H9 (cell line): ENCODE measurements around the gene AMBN. TPM values are rescaled to one million over a fixed set of nuclear protein-coding genes. Genes with fewer than 3 reads are reported as not detected.

Experiments used
- DNase-seq: peaks from one replicate; pipeline ENCODE4 v3.0.0-alpha.2; 2017
- H2AFZ ChIP-seq: one replicate; pipeline ENCODE4 v1.6.1; 2013; ENCODE audit warnings: mild to moderate bottlenecking, low read length, control low read depth, moderate library complexity
- H2AK5ac ChIP-seq: 2 replicates; pipeline ENCODE4 v1.6.1; 2013; ENCODE audit warnings: low read length, control low read depth, mixed read lengths; ENCODE audit not compliant: insufficient read length
- H2BK120ac ChIP-seq: one replicate; pipeline ENCODE4 v1.6.1; 2013; ENCODE audit warnings: low read depth, mild to moderate bottlenecking, low read length, control low read depth, inconsistent platforms; ENCODE audit not compliant: poor library complexity, severe bottlenecking
- H2BK12ac ChIP-seq: 2 replicates; pipeline ENCODE4 v1.6.1; 2013; ENCODE audit warnings: low read length, control low read depth, mixed read lengths, low read depth; ENCODE audit not compliant: insufficient read length
- H2BK15ac ChIP-seq: 2 replicates; pipeline ENCODE4 v1.6.1; 2013; ENCODE audit warnings: low read depth, low read length, control low read depth
- H2BK20ac ChIP-seq: one replicate; pipeline ENCODE4 v1.6.1; 2013; ENCODE audit warnings: low read depth, mild to moderate bottlenecking, low read length, control low read depth, inconsistent platforms; ENCODE audit not compliant: poor library complexity, severe bottlenecking
- H2BK5ac ChIP-seq: 2 replicates; pipeline ENCODE4 v1.6.1; 2013; ENCODE audit warnings: low read length, control low read depth, mixed read lengths; ENCODE audit not compliant: insufficient read length
- H3K14ac ChIP-seq: 2 replicates; pipeline ENCODE4 v1.6.1; 2013; ENCODE audit warnings: low read length, control low read depth; ENCODE audit not compliant: insufficient read depth
- H3K18ac ChIP-seq: 2 replicates; pipeline ENCODE4 v1.6.1; 2013; ENCODE audit warnings: low read depth, mild to moderate bottlenecking, mixed read lengths, low read length, control low read depth; ENCODE audit not compliant: insufficient read length
- H3K23ac ChIP-seq: 2 replicates; pipeline ENCODE4 v1.6.1; 2013; ENCODE audit warnings: low read length, control low read depth, mixed read lengths, low read depth; ENCODE audit not compliant: insufficient read length
- H3K23me2 ChIP-seq: 2 replicates; pipeline ENCODE4 v1.6.1; 2013; ENCODE audit warnings: low read depth, mild to moderate bottlenecking, mixed read lengths, low read length, control low read depth; ENCODE audit not compliant: insufficient read length, poor library complexity, severe bottlenecking
- H3K27ac ChIP-seq: 2 replicates; pipeline ENCODE4 v1.5.1; 2013; ENCODE audit warnings: low read length, control low read depth, mixed read lengths, low read depth; ENCODE audit not compliant: insufficient read length
- H3K27me3 ChIP-seq: 2 replicates; pipeline ENCODE4 v1.6.1; 2013; ENCODE audit warnings: low read length, control low read depth, inconsistent platforms; ENCODE audit not compliant: insufficient read depth
- H3K4ac ChIP-seq: 2 replicates; pipeline ENCODE4 v1.6.1; 2013; ENCODE audit warnings: low read depth, mild to moderate bottlenecking, control low read depth, inconsistent platforms, low read length, moderate library complexity
- H3K4me1 ChIP-seq: 2 replicates; pipeline ENCODE4 v1.6.1; 2013; ENCODE audit warnings: low read length, control low read depth, inconsistent platforms; ENCODE audit not compliant: insufficient read depth
- H3K4me2 ChIP-seq: 2 replicates; pipeline ENCODE4 v1.6.1; 2013; ENCODE audit warnings: low read length, control low read depth, mixed read lengths; ENCODE audit not compliant: insufficient read length, insufficient read depth
- H3K56ac ChIP-seq: 2 replicates; pipeline ENCODE4 v1.6.1; 2013; ENCODE audit warnings: low read depth, mild to moderate bottlenecking, mixed read lengths, low read length, control low read depth; ENCODE audit not compliant: insufficient read length
- H3K79me1 ChIP-seq: 2 replicates; pipeline ENCODE4 v1.6.1; 2013; ENCODE audit warnings: low read depth, mild to moderate bottlenecking, moderate library complexity, low read length, control low read depth, inconsistent platforms; ENCODE audit not compliant: insufficient read depth, poor library complexity, severe bottlenecking
- H3K79me2 ChIP-seq: 2 replicates; pipeline ENCODE4 v1.6.1; 2013; ENCODE audit warnings: low read length, control low read depth, inconsistent platforms; ENCODE audit not compliant: insufficient read depth
- H3K9ac ChIP-seq: 2 replicates; pipeline ENCODE4 v1.6.1; 2013; ENCODE audit warnings: low read length, control low read depth, mixed read lengths; ENCODE audit not compliant: insufficient read length; ENCODE audit errors: extremely low read depth
- H3K9me3 ChIP-seq: one replicate; pipeline ENCODE4 v1.6.1; 2013; ENCODE audit warnings: low read depth, low read length, inconsistent platforms; ENCODE audit not compliant: control insufficient read depth
- H3T11ph ChIP-seq: one replicate; pipeline ENCODE4 v1.6.1; 2013; ENCODE audit warnings: mild to moderate bottlenecking, low read length, control low read depth, inconsistent platforms
- H4K20me1 ChIP-seq: one replicate; pipeline ENCODE4 v1.6.1; 2013; ENCODE audit not compliant: control insufficient read depth, insufficient read length, insufficient read depth
- H4K5ac ChIP-seq: 2 replicates; pipeline ENCODE4 v1.6.1; 2013; ENCODE audit warnings: low read depth, mild to moderate bottlenecking, mixed read lengths, low read length, control low read depth; ENCODE audit not compliant: insufficient read length
- H4K8ac ChIP-seq: replicated peaks from 2 replicates; pipeline ENCODE4 v1.6.1; 2013; ENCODE audit warnings: low read length, control low read depth, mixed read lengths, low read depth; ENCODE audit not compliant: insufficient read length
- H4K91ac ChIP-seq: 2 replicates; pipeline ENCODE4 v1.6.1; 2013; ENCODE audit warnings: low read depth, mild to moderate bottlenecking, moderate library complexity, mixed read lengths, low read length, control low read depth; ENCODE audit not compliant: insufficient read length
- H3K27ac Mint-ChIP-seq, 3 experiments: 2 replicates in 2 of 3; 3 replicates in 1 of 3; pipeline ENCODE4 v1.8.0; 2020 to 2021; ENCODE audit warnings: mixed read lengths in 3 of 3, mild to moderate bottlenecking in 1 of 3, moderate library complexity in 1 of 3
- H3K27me3 Mint-ChIP-seq: 2 replicates; pipeline ENCODE4 v1.8.0; 2021; ENCODE audit warnings: low read depth, mild to moderate bottlenecking, moderate library complexity, mixed read lengths
- H3K36me3 Mint-ChIP-seq, 3 experiments: 2 replicates in 2 of 3; 3 replicates in 1 of 3; pipeline ENCODE4 v1.8.0; 2020 to 2021; ENCODE audit warnings: low read depth in 3 of 3, mixed read lengths in 3 of 3; ENCODE audit not compliant: insufficient read depth in 1 of 3
- H3K4me1 Mint-ChIP-seq, 2 experiments: 2 replicates each; pipeline ENCODE4 v1.8.0; 2020; ENCODE audit warnings: mixed read lengths in 2 of 2
- H3K4me3 Mint-ChIP-seq, 2 experiments: 2 replicates in 1 of 2; 3 replicates in 1 of 2; pipeline ENCODE4 v1.8.0; 2020 to 2021; ENCODE audit warnings: mild to moderate bottlenecking in 2 of 2, mixed read lengths in 2 of 2, moderate library complexity in 1 of 2
- H3K9me3 Mint-ChIP-seq, 2 experiments: 2 replicates in 1 of 2; 3 replicates in 1 of 2; pipeline ENCODE4 v1.8.0; 2020; ENCODE audit warnings: mild to moderate bottlenecking in 2 of 2, mixed read lengths in 2 of 2, moderate library complexity in 1 of 2
- CTCF ChIP-seq: fragments of 200-600 bp; sonication (generic); conservative IDR thresholded peaks from 3 replicates; pipeline ENCODE4 v1.8.0; 2021; ENCODE audit warnings: antibody characterized with exemption, mild to moderate bottlenecking
- WGBS: extraction: QIAGEN DNeasy Blood & Tissue Kit; methylation state at CpG from one replicate; pipeline ENCODE4 v1.1.7; 2013; ENCODE audit warnings: missing lambda C conversion rate, low lambda C conversion rate, mixed read lengths; ENCODE audit not compliant: insufficient read length; ENCODE audit errors: extremely low coverage; 5-methylcytosine and 5-hydroxymethylcytosine counted together
- total RNA-seq: library from RNA; stranded (reverse); gene quantifications from 2 replicates; pipeline ENCODE4 v1.2.1, GENCODE V29; 2021

Gene AMBN
- total RNA-seq, 1 experiment from 2014 or later = not detected

- no peak overlapping the region for H3K4me3 Mint-ChIP-seq
- no peak overlapping the region for H3K4ac ChIP-seq
- no peaks in the 10 kb centered on the region for H3K9me3 ChIP-seq
- H3K79me2 ChIP-seq = no peaks in the 10 kb centered on the region
- peak; percentile 91 for TF ChIP-seq CTCF
- H3K4me1 Mint-ChIP-seq = peaks cover 2 to 3% of the 10 kb centered on the region in 2 experiments; a peak in 2 of 4 replicates
- no peaks in the 10 kb centered on the region for H3K4me1 ChIP-seq
- no peak overlapping the region for H3K9ac ChIP-seq
- H3T11ph ChIP-seq = no peak overlapping the region
- DNase-seq = peak; percentile 85
- no peaks in the 10 kb centered on the region for H3K27me3 ChIP-seq
- no peak overlapping the region for H3K14ac ChIP-seq
- no peak overlapping the region; a peak in 1 of 7 replicates for H3K27ac Mint-ChIP-seq
- no peaks in the 10 kb centered on the region for H3K9me3 Mint-ChIP-seq
- no peak overlapping the region for H2BK120ac ChIP-seq
- H3K23me2 ChIP-seq = no peaks in the 10 kb centered on the region
- no peaks in the 10 kb centered on the region for H4K20me1 ChIP-seq
- no peaks in the 10 kb centered on the region for H3K36me3 Mint-ChIP-seq
- no peak overlapping the region for H2BK15ac ChIP-seq
- no peak overlapping the region for H3K27ac ChIP-seq
- no peaks in the 10 kb centered on the region for H3K27me3 Mint-ChIP-seq
- H4K8ac ChIP-seq = no peak overlapping the region
- H2BK20ac ChIP-seq = no peak overlapping the region
- no peak overlapping the region for H4K5ac ChIP-seq
- no peak overlapping the region for H2AK5ac ChIP-seq
- WGBS = no CpG with 5 or more reads among the region's 5 CpGs
- H2AFZ ChIP-seq = no peak overlapping the region
- H3K56ac ChIP-seq = no peak overlapping the region
- no peak overlapping the region for H3K18ac ChIP-seq
- no peak overlapping the region for H3K4me2 ChIP-seq
- no peaks in the 10 kb centered on the region for H3K79me1 ChIP-seq
- no peak overlapping the region for H4K91ac ChIP-seq
- H3K23ac ChIP-seq = no peak overlapping the region
- H2BK5ac ChIP-seq = no peak overlapping the region
- no peak overlapping the region for H2BK12ac ChIP-seq
These were observed 9.5 kb downstream of the AMBN start for GRCh38 chr4:70601422-70602039.
